Right ventricle myocardium superior (tissue), 1 donor: ENCODE results near the gene NR6A1. TPM values are rescaled to one million over a fixed set of nuclear protein-coding genes. Genes with fewer than 3 reads are reported as not detected.

Experiments used
- ATAC-seq: fragments of 200-7000 bp; cut with Tn5 transposase; one replicate; pipeline ENCODE4 v1.9.1; 2020; ENCODE audit warnings: mild to moderate bottlenecking; ENCODE audit not compliant: poor library complexity
- DNase-seq: peaks from one replicate; pipeline ENCODE4 v3.0.0-alpha.2; 2020
- intact Hi-C: fragments of 100-400 bp; cut with DNase I; formaldehyde crosslinking; loops from one replicate; pipeline ENCODE4 v1.11.2; 2022
- total RNA-seq: library from RNA; stranded (reverse); fragmentation: NEBNext Ultra II Directional; extraction: Animal tissue kit (Norgen Biotek cat#: 25700); gene quantifications from one replicate; pipeline ENCODE4 v1.2.1, GENCODE V29; 2021
- donor health status: DM: no; HTN: yes; CAD: no; lungs with severe emphysema.

The NR6A1 gene
- total RNA-seq, 1 donor from 2014 or later, result 1.4 TPM

GRCh38 chr9:124537926-124538325, 233.2 kb downstream of the NR6A1 start:
- DNase-seq, result no peak

GRCh38 chr9:124535846-124536245, 235.3 kb downstream of the NR6A1 start:
- intact Hi-C loops, result loop anchor here (2.0 to 5.0 kb wide), 2 partner anchors 115 to 409 kb away; no protein-coding TSS in a partner anchor
- ATAC-seq, result no peak
- DNase-seq, result no peak

More at GRCh38 chr9:124537926-124538325, 233.2 kb downstream of the NR6A1 start:
- ATAC-seq, result no peak
- intact Hi-C loops, result loop anchor here (2.0 to 5.0 kb wide), 2 partner anchors 117 to 411 kb away; no protein-coding TSS in a partner anchor

GRCh38 chr9:124532897-124533296, 238.2 kb downstream of the NR6A1 start:
- DNase-seq, result no peak
- intact Hi-C loops, result no loop called here
- no peak for ATAC-seq

GRCh38 chr9:124531115-124531514, 240.0 kb downstream of the NR6A1 start:
- intact Hi-C loops, result no loop called here
- DNase-seq (no peak), ATAC-seq (no peak)

GRCh38 chr9:124530246-124530645, 240.9 kb downstream of the NR6A1 start:
- ATAC-seq, result no peak
- intact Hi-C loops, result no loop called here
- no peak for DNase-seq

- intact Hi-C loops, result no loop called here
- DNase-seq (no peak), ATAC-seq (no peak)
These were observed 243.3 kb downstream of the NR6A1 start for GRCh38 chr9:124527781-124528180.

- intact Hi-C loops, result no loop called here
- DNase-seq (no peak), ATAC-seq (no peak)
These were observed 244.9 kb downstream of the NR6A1 start for GRCh38 chr9:124526174-124526573.

- intact Hi-C loops, result no loop called here
- DNase-seq, result no peak
- no peak for ATAC-seq
These were observed 248.7 kb downstream of the NR6A1 start for GRCh38 chr9:124522121-124523098.

GRCh38 chr9:124521142-124521541, 250.0 kb downstream of the NR6A1 start:
- intact Hi-C loops, result no loop called here
- ATAC-seq (no peak), DNase-seq (no peak)

- no peak for ATAC-seq
- DNase-seq, result no peak
- intact Hi-C loops, result no loop called here
These were observed 250.9 kb downstream of the NR6A1 start for GRCh38 chr9:124520206-124520596.

- DNase-seq (no peak), ATAC-seq (no peak)
- intact Hi-C loops, result no loop called here
These were observed 253.0 kb downstream of the NR6A1 start for GRCh38 chr9:124518116-124518515.

- no peak for ATAC-seq
- intact Hi-C loops, result no loop called here
- DNase-seq, result no peak
These were observed 253.5 kb downstream of the NR6A1 start for GRCh38 chr9:124517600-124517999.

- DNase-seq (no peak), ATAC-seq (no peak)
- intact Hi-C loops, result no loop called here
These were observed 256.2 kb downstream of the NR6A1 start for GRCh38 chr9:124514874-124515273.

- DNase-seq (no peak), ATAC-seq (no peak)
- intact Hi-C loops, result no loop called here
These were observed 257.0 kb downstream of the NR6A1 start for GRCh38 chr9:124514125-124514524.

- intact Hi-C loops, result no loop called here
- ATAC-seq, result peak; percentile 97
- peak; percentile 66 for DNase-seq
These were observed 257.6 kb downstream of the NR6A1 start for GRCh38 chr9:124513376-124513994.

- DNase-seq, result no peak
- intact Hi-C loops, result no loop called here
- ATAC-seq, result no peak
These were observed 258.3 kb downstream of the NR6A1 start for GRCh38 chr9:124512806-124513204.

- intact Hi-C loops, result no loop called here
- ATAC-seq, result no peak
- no peak for DNase-seq
These were observed 259.0 kb downstream of the NR6A1 start for GRCh38 chr9:124511891-124512805.

- intact Hi-C loops, result no loop called here
These were observed 259.7 kb downstream of the NR6A1 start for GRCh38 chr9:124511426-124511840.

More at GRCh38 chr9:124511426-124511840, 259.7 kb downstream of the NR6A1 start:
- DNase-seq (no peak), ATAC-seq (no peak)
